ENCODE data around the gene DTX3.
"Not testable (repeated sequence)": the region's sequence is repeated elsewhere in the genome, so short reads cannot be mapped to it uniquely, and the experiment has no call there.

The DTX3 gene

GRCh38 chr12:57637364-57637763 lies 32.7 kb downstream of the DTX3 start:
- TF ChIP-seq ZFX (IDR thresholded peaks at IDR 0.05) (no peak), CTCF (conservative IDR thresholded peaks at IDR 0.05) (peak; percentile 35)
- H3K27ac ChIP-seq = no peak overlapping the region

GRCh38 chr12:57638096-57638495 lies 33.5 kb downstream of the DTX3 start:
- H3K27ac ChIP-seq = no peak overlapping the region
- TF ChIP-seq ZFX (IDR thresholded peaks at IDR 0.05) (no peak), CTCF (conservative IDR thresholded peaks at IDR 0.05) (no peak)

GRCh38 chr12:57640175-57641042 lies 35.8 kb downstream of the DTX3 start:
- no peak for TF ChIP-seq CTCF (conservative IDR thresholded peaks at IDR 0.05)
- no peak for TF ChIP-seq ZFX (IDR thresholded peaks at IDR 0.05)
- H3K27ac ChIP-seq = no peak overlapping the region

- TF ChIP-seq CTCF (conservative IDR thresholded peaks at IDR 0.05) (no peak), ZFX (IDR thresholded peaks at IDR 0.05) (no peak)
- H3K27ac ChIP-seq = no peak overlapping the region
Measured at GRCh38 chr12:57641699-57642442, 37.2 kb downstream of the DTX3 start.

- not testable (repeated sequence) for H3K27ac ChIP-seq
Measured at GRCh38 chr12:57645990-57646658, 41.5 kb downstream of the DTX3 start.

GRCh38 chr12:57646659-57647049 lies 42.0 kb downstream of the DTX3 start:
- H3K27ac ChIP-seq = not testable (repeated sequence)

- H3K27ac ChIP-seq = no peak overlapping the region
- TF ChIP-seq ZFX (IDR thresholded peaks at IDR 0.05) (no peak), CTCF (conservative IDR thresholded peaks at IDR 0.05) (no peak)
Measured at GRCh38 chr12:57654042-57654441, 49.4 kb downstream of the DTX3 start.

- no peak for TF ChIP-seq ZFX (IDR thresholded peaks at IDR 0.05)
- TF ChIP-seq CTCF (conservative IDR thresholded peaks at IDR 0.05) = no peak
- no peak overlapping the region for H3K27ac ChIP-seq
Measured at GRCh38 chr12:57655541-57656240, 51.1 kb downstream of the DTX3 start.

- not testable (repeated sequence) for H3K27ac ChIP-seq
Measured at GRCh38 chr12:57656408-57656807, 51.8 kb downstream of the DTX3 start.

Measured in C4-2B (cell line).